Effector memory CD8-positive, alpha-beta T cell (primary cell): ENCODE measurements around the gene MIPEP.

Experiments used
- ATAC-seq: fragments of 150-1000 bp; cut with Tn5 transposase; replicated peaks from 2 replicates; pipeline ENCODE4 v1.10.0; 2021; ENCODE audit warnings: mild to moderate bottlenecking, moderate library complexity
- DNase-seq, 3 experiments: peaks; one replicate each; pipeline ENCODE4 v3.0.0; 2021
- H3K27ac Mint-ChIP-seq, 2 donors: one replicate each; pipeline ENCODE4 v1.8.0; 2022; ENCODE audit warnings: mild to moderate bottlenecking in 2 of 2, mixed read lengths in 2 of 2, moderate library complexity in 2 of 2
- H3K27me3 Mint-ChIP-seq, 2 donors: one replicate each; pipeline ENCODE4 v1.8.0; 2022; ENCODE audit warnings: mixed read lengths in 2 of 2
- H3K36me3 Mint-ChIP-seq: one replicate; pipeline ENCODE4 v1.8.0; 2022; ENCODE audit warnings: mild to moderate bottlenecking, moderate library complexity, mixed read lengths; ENCODE audit not compliant: insufficient read depth
- H3K4me1 Mint-ChIP-seq, 2 donors: one replicate each; pipeline ENCODE4 v1.8.0; 2022; ENCODE audit warnings: low read depth in 2 of 2, mixed read lengths in 2 of 2
- H3K4me3 Mint-ChIP-seq, 2 donors: one replicate each; pipeline ENCODE4 v1.8.0; 2022; ENCODE audit warnings: mild to moderate bottlenecking in 2 of 2, mixed read lengths in 2 of 2, moderate library complexity in 2 of 2
- H3K9me3 Mint-ChIP-seq, 2 donors: one replicate each; pipeline ENCODE4 v1.8.0; 2022; ENCODE audit warnings: mixed read lengths in 2 of 2

Gene MIPEP

DNA sequence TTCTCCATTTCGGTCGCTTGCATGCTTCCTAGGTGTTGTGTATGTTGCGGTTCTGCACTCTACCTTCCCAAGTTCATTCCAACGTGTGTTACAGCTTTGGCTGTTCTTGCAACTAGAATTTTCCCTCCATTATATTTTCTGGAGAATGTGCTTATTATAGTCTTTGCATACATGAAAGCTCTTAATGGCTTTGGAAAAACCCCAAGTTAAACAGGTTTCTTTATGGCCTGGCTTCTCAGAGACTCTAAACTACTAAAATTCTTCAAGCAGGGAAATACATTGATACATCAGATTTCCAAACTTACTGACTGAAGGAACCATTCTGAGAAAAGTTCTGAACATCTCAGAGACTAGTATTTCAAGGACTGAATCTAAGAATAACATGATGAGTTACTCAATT is 11.9 kb downstream of the MIPEP start:
- Mint-ChIP-seq H3K27me3 (no peaks in the 10 kb centered on the region), H3K36me3 (peaks cover 16% of the 10 kb centered on the region), H3K27ac (no peak overlapping the region), H3K4me3 (no peak overlapping the region), H3K4me1 (peaks cover 0 to 2% of the 10 kb centered on the region in 2 donors), H3K9me3 (no peaks in the 10 kb centered on the region)
- ATAC-seq (no peak), DNase-seq (no peak)

GRCh38 chr13:23876265-23876664 is 12.9 kb downstream of the MIPEP start:
- Mint-ChIP-seq H3K9me3 (no peaks in the 10 kb centered on the region), H3K36me3 (peaks cover 10% of the 10 kb centered on the region), H3K4me3 (no peak overlapping the region), H3K4me1 (peaks cover 0 to 2% of the 10 kb centered on the region in 2 donors), H3K27me3 (no peaks in the 10 kb centered on the region), H3K27ac (no peak overlapping the region)
- DNase-seq (no peak), ATAC-seq (no peak)

- H3K4me3 Mint-ChIP-seq: no peak overlapping the region
- no peaks in the 10 kb centered on the region for H3K36me3 Mint-ChIP-seq
- no peak for DNase-seq
- no peak overlapping the region for H3K27ac Mint-ChIP-seq
- peaks cover 0 to 2% of the 10 kb centered on the region in 2 donors for H3K4me1 Mint-ChIP-seq
- no peaks in the 10 kb centered on the region for H3K27me3 Mint-ChIP-seq
- H3K9me3 Mint-ChIP-seq: no peaks in the 10 kb centered on the region
- ATAC-seq: no peak
Measured at GRCh38 chr13:23871616-23872220, 17.5 kb downstream of the MIPEP start.

DNA sequence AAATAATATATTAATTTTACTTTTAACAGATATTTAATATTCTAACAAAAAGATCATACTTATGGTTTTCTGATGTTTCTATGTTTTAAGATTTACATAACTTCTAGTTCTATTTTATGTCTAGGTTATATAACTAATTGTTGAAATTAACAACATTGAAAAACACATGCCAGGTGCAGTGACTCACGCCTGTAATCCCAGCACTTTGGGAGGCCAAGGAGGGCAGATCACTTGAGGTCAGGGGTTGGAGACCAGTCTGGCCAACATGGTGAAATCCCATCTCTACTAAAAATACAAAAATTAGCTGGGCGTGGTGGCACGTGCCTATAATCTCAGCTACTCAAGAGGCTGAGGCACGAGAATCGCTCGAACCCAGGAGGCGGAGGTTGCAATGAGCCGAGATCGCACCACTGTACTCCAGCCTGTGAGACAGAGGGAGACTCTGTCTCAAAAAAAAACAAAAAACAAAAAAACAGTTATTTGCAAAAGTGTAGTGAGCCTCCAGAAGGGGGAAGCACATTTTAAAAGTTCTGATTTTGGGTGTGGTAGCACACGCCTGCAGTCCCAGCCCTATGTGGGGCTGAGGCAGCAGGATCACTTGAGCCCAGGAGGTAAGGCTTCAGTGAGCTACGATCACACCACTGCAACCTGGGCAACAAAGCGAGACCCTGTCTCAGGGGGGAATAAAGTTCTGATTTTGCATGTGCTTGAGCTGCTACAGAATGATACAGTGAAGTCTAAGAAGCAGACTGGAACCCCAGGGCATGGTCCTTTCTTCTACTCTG is 18.7 kb downstream of the MIPEP start:
- H3K27ac Mint-ChIP-seq: no peak overlapping the region
- peaks cover 0 to 2% of the 10 kb centered on the region in 2 donors for H3K4me1 Mint-ChIP-seq
- H3K36me3 Mint-ChIP-seq: no peaks in the 10 kb centered on the region
- ATAC-seq: no peak
- no peak for DNase-seq
- no peak overlapping the region for H3K4me3 Mint-ChIP-seq
- H3K9me3 Mint-ChIP-seq: no peaks in the 10 kb centered on the region
- no peaks in the 10 kb centered on the region for H3K27me3 Mint-ChIP-seq

DNA sequence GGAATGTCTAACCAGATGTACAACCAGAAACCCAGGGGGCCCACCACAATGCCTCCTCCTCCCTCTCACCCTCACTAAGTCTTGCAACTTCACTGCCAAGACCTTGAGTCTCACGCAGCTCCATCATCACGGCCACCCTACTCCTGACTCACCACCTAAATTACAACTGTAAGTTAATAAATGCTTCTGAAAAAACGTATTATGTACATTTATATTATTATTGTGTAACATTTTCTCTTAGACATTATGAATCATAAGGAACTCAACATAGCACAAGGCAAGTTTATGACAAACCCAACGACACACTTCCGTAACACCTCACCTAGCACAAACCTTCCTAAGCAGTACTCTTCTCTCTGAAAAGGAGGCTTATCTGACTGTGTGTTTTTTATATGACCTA is 20.7 kb downstream of the MIPEP start:
- peaks cover 0 to 2% of the 10 kb centered on the region in 2 donors for H3K4me1 Mint-ChIP-seq
- H3K27ac Mint-ChIP-seq: no peak overlapping the region
- H3K9me3 Mint-ChIP-seq: no peaks in the 10 kb centered on the region
- no peaks in the 10 kb centered on the region for H3K36me3 Mint-ChIP-seq
- H3K4me3 Mint-ChIP-seq: no peak overlapping the region
- H3K27me3 Mint-ChIP-seq: no peaks in the 10 kb centered on the region
- DNase-seq (no peak), ATAC-seq (no peak)

DNA sequence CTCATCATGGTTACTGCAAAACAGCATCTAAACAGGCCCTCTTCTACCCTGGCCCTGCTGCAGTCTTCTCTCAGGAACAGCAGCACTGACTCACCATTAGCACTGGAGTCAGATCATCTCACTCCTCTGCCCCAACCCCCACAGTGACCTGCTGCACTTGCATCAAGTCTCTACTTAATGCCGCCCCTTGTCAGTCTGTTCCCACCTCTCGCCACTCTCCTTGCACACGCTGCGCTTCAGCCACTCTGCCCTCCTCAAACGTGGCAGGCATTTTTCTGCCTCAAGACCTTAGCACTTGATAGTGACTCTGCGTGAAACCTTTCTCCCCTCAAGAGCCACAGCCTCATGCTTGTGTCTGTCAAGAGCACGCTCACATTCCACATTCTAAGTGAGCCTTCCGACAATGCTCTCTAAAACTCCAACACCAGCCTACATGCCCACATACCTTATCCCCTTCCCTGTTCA is 22.1 kb downstream of the MIPEP start:
- Mint-ChIP-seq H3K9me3 (no peaks in the 10 kb centered on the region), H3K27ac (no peak overlapping the region), H3K4me3 (no peak overlapping the region), H3K4me1 (no peaks in the 10 kb centered on the region), H3K36me3 (no peaks in the 10 kb centered on the region), H3K27me3 (no peaks in the 10 kb centered on the region)
- no peak for ATAC-seq
- DNase-seq: no peak

DNA sequence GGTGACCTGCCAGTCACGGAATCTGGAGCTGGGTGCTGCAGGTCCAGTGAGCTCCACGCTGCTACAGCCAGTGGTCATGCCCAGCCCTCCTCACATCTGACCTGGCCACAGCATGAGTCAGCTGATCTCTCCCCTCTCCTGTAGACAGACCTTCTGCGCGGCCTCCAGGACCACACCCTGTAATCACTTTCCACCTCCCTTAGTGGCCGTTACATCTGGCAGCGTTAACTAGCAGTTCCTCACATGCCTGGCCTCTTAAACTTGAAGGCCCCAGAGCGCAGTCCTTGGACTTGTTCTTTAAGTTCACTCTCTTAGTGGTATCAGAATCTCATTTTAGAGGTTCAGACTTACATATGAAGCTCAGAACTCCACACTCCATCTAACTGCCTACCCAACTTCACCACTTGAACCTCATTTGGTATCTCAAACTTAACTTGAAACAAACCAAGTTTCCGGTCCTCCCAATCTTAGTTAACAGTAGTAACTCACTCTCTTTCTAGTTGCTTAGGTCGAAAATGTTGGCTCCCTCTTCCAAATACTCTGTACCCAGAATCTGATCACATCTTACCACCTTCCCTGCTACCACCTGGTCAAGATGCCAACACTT is 22.7 kb downstream of the MIPEP start:
- Mint-ChIP-seq H3K27me3 (no peaks in the 10 kb centered on the region), H3K4me3 (no peak overlapping the region), H3K9me3 (no peaks in the 10 kb centered on the region), H3K27ac (no peak overlapping the region), H3K4me1 (no peaks in the 10 kb centered on the region), H3K36me3 (no peaks in the 10 kb centered on the region)
- DNase-seq (no peak), ATAC-seq (no peak)

GRCh38 chr13:23865906-23866305 is 23.3 kb downstream of the MIPEP start:
- H3K4me1 Mint-ChIP-seq: no peaks in the 10 kb centered on the region
- ATAC-seq (no peak), DNase-seq (no peak)
- H3K4me3 Mint-ChIP-seq: no peak overlapping the region
- H3K9me3 Mint-ChIP-seq: no peaks in the 10 kb centered on the region
- H3K27ac Mint-ChIP-seq: no peak overlapping the region
- no peaks in the 10 kb centered on the region for H3K27me3 Mint-ChIP-seq
- H3K36me3 Mint-ChIP-seq: no peaks in the 10 kb centered on the region

DNA sequence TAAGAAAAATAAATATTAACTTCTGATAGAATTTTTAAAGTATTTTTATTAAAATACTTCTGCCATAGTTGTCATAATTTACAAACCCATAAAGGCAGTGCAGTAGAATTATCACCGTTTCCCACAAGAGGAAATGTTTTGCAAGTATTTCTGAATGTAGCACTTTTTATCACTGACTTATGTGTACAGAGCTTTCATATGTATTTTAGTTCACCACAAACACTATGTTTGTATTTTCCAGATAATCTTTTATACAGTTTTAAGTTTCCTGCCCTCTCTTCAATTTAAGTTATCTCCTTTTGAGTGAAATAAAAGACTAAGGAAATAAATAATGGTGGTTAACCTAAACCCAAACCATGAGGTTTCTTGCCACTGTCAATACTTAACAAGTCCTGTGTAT is 24.2 kb downstream of the MIPEP start:
- Mint-ChIP-seq H3K4me1 (no peaks in the 10 kb centered on the region), H3K4me3 (no peak overlapping the region), H3K27ac (no peak overlapping the region), H3K9me3 (no peaks in the 10 kb centered on the region), H3K36me3 (no peaks in the 10 kb centered on the region), H3K27me3 (no peaks in the 10 kb centered on the region)
- ATAC-seq: no peak
- DNase-seq: no peak

DNA sequence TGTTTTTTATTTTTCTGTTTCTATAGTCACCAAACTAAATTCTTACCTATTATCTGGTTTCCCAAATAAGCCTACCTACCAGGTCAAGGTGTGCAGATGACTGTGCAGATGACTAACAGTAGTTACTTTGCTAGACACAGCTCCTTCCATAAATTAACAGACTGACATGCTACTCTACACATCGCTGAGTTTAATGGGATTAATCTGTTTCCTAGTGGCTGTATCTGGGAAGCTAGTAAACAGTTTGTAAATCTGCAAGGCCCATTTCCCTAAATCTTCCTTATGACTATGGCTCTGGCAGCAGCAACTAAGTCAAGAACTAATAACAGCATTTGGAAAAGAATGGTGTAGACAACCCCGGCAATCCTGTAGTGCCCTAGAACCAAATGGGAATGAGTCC is 27.9 kb downstream of the MIPEP start:
- Mint-ChIP-seq H3K36me3 (peaks cover 5% of the 10 kb centered on the region), H3K27me3 (no peaks in the 10 kb centered on the region), H3K4me1 (no peaks in the 10 kb centered on the region), H3K4me3 (no peak overlapping the region), H3K9me3 (no peaks in the 10 kb centered on the region), H3K27ac (no peak overlapping the region)
- ATAC-seq (no peak), DNase-seq (no peak)

DNA sequence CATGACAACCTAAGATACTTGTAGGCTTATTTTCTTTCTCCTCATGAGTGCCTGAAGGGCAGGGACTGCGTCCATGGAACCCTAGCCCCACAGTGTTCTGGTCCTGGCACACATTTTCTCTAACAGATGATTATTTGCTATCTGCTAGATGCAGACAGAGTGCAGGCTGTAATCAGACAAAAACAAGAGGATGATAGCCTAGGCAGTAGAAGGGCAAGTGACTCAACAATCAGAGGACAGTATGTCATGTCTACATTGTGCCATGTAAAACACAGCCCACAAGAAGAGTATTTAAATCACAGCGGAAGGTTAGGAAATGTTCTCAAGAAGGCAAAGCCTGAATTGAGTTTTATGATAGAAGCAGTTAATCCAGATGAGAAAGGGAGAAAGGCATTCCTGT is 29.3 kb downstream of the MIPEP start:
- Mint-ChIP-seq H3K9me3 (no peaks in the 10 kb centered on the region), H3K4me1 (peaks cover 0 to 4% of the 10 kb centered on the region in 2 donors), H3K27me3 (no peaks in the 10 kb centered on the region), H3K27ac (no peak overlapping the region), H3K36me3 (peaks cover 7% of the 10 kb centered on the region), H3K4me3 (no peak overlapping the region)
- DNase-seq (no peak), ATAC-seq (no peak)

DNA sequence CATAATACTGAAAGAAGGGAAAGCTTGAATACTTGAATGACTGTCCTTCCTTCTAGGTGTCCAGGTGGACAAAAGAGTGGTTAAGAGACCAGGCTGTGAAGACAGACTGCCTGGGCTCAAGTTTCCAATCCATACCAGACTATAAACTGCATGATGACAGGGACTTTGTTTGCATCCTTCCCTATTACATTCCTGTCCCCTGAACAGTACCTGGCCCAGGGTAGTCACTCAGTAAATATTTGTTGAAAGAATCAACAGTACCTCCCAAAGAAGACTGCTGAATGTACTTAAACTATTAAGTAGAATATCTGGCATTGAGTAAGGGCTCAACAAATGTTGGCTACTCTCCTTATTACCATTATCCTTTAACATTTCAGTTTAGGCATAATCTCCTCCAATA is 29.7 kb downstream of the MIPEP start:
- Mint-ChIP-seq H3K9me3 (no peaks in the 10 kb centered on the region), H3K4me3 (no peak overlapping the region), H3K36me3 (peaks cover 10% of the 10 kb centered on the region), H3K4me1 (peaks cover 0 to 4% of the 10 kb centered on the region in 2 donors), H3K27me3 (no peaks in the 10 kb centered on the region), H3K27ac (no peak overlapping the region)
- DNase-seq: no peak
- ATAC-seq: no peak

- DNase-seq (no peak), ATAC-seq (no peak)
- Mint-ChIP-seq H3K4me1 (peaks cover 0 to 4% of the 10 kb centered on the region in 2 donors), H3K27me3 (no peaks in the 10 kb centered on the region), H3K36me3 (peaks cover 17% of the 10 kb centered on the region), H3K9me3 (no peaks in the 10 kb centered on the region), H3K27ac (no peak overlapping the region), H3K4me3 (no peak overlapping the region)
Measured at GRCh38 chr13:23858546-23858945, 30.7 kb downstream of the MIPEP start.
